ENCODE measurements around the gene MATN1. TPM values are rescaled to one million over a fixed set of nuclear protein-coding genes. Genes with fewer than 3 reads are reported as not detected.

The MATN1 gene
- total and polyA plus RNA-seq, 2 of the 4 experiments (the other 2 are of a cell fraction) = 0.27 TPM; not detected in 1

DNA sequence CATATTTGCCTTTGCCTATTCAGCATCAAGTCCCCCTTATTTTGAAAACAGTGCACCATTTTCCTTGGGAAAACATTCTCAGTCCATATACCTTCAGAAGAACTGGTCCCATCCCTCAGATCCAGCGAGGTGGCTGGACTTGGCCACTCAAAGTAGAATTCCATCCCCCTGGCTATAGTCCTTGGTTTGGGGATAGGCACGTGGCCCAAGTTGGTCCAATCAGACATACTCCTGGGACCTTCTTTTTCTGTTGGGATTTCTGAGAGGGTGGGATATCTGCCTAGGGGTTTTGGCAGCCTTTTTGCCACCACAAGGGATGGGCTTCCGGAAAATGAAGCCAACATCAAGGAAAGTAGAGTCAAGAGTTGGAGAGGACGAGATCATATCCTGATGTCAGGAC is 10.7 kb upstream of the MATN1 start:
- Histone ChIP-seq H2AFZ (replicated peaks; ENCODE audit: low read length, poor library complexity) (no peak overlapping the region), H2AK9ac (replicated peaks; ENCODE audit: low read depth, low read length, poor library complexity) (no peak overlapping the region), H4K8ac (ENCODE audit: low read depth in 2 of 2, low read length in 2 of 2) (no peak overlapping the region), H3K27ac (ENCODE audit: insufficient read depth, low read length) (no peak overlapping the region), H2AK5ac (ENCODE audit: low read depth, low read length) (no peak overlapping the region), H3K79me1 (ENCODE audit: low read depth in 1 of 2, low read length in 2 of 2) (no peaks in the 10 kb centered on the region), H3K4me2 (ENCODE audit: low read depth, low read length) (no peak overlapping the region), H3K23ac (ENCODE audit: low read depth, low read length) (no peak overlapping the region), H3K27me3 (ENCODE audit: control insufficient read depth, insufficient read depth, low read length) (peaks cover 32% of the 10 kb centered on the region), H3K4ac (ENCODE audit: low read depth, low read length) (no peak overlapping the region), H3K36me3 (ENCODE audit: control insufficient read depth, insufficient read depth, low read length) (no peaks in the 10 kb centered on the region), H3K9me3 (ENCODE audit: control insufficient read depth, insufficient read depth, low read length) (peaks cover 7% of the 10 kb centered on the region), H2BK20ac (ENCODE audit: low read depth, low read length) (no peak overlapping the region), H2BK120ac (ENCODE audit: low read depth, low read length) (no peak overlapping the region), H3K56ac (ENCODE audit: extremely low read depth, insufficient read depth, low read length) (no peak overlapping the region), H3K14ac (replicated peaks; ENCODE audit: low read depth, low read length) (no peak overlapping the region), H3K9me1 (ENCODE audit: insufficient read depth, low read length) (no peaks in the 10 kb centered on the region), H4K91ac (ENCODE audit: insufficient read depth, low read depth, low read length) (no peak overlapping the region), H4K20me1 (ENCODE audit: insufficient read depth, low read length) (no peaks in the 10 kb centered on the region), H3K9ac (ENCODE audit: low read depth, low read length) (no peak overlapping the region), H3K18ac (ENCODE audit: low read depth, low read length) (no peak overlapping the region), H3K4me1 (ENCODE audit: control insufficient read depth, insufficient read depth, low read length) (no peaks in the 10 kb centered on the region), H2BK5ac (ENCODE audit: low read depth, low read length, poor library complexity, severe bottlenecking) (no peak overlapping the region), H3K4me3 (ENCODE audit: insufficient read depth, low read depth, low read length) (no peak overlapping the region), H2BK15ac (ENCODE audit: low read depth, low read length) (no peak overlapping the region), H4K5ac (ENCODE audit: low read depth, low read length) (no peak overlapping the region)
- intact Hi-C loops (cut with micrococcal nuclease) = no loop called here
- WGBS, 2 experiments (ENCODE audit: extremely low coverage in 2 of 2, insufficient read length in 1 of 2) = no CpG with 5 or more reads among the region's 4 CpGs
- dilution Hi-C loops (cut with HindIII; ENCODE audit: low sequenced_read_pairs, unreplicated experiment) = no loop called here
- POLR2A ChIA-PET (ENCODE audit: unreplicated experiment) = no interaction called here
- in situ Hi-C loops (cut with MboI; ENCODE audit: low sequenced_read_pairs) = no loop called here
- CTCF ChIA-PET = no interaction called here
- DNase-seq (no peak), ATAC-seq (ENCODE audit: low read depth) (no peak)
- TF ChIP-seq, protein P1, sequence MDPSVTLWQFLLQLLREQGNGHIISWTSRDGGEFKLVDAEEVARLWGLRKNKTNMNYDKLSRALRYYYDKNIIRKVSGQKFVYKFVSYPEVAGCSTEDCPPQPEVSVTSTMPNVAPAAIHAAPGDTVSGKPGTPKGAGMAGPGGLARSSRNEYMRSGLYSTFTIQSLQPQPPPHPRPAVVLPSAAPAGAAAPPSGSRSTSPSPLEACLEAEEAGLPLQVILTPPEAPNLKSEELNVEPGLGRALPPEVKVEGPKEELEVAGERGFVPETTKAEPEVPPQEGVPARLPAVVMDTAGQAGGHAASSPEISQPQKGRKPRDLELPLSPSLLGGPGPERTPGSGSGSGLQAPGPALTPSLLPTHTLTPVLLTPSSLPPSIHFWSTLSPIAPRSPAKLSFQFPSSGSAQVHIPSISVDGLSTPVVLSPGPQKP (IDR thresholded peaks at IDR 0.05; ENCODE audit: borderline replicate concordance, low read depth, low read length) = no peak
- TF ChIP-seq, protein P2, sequence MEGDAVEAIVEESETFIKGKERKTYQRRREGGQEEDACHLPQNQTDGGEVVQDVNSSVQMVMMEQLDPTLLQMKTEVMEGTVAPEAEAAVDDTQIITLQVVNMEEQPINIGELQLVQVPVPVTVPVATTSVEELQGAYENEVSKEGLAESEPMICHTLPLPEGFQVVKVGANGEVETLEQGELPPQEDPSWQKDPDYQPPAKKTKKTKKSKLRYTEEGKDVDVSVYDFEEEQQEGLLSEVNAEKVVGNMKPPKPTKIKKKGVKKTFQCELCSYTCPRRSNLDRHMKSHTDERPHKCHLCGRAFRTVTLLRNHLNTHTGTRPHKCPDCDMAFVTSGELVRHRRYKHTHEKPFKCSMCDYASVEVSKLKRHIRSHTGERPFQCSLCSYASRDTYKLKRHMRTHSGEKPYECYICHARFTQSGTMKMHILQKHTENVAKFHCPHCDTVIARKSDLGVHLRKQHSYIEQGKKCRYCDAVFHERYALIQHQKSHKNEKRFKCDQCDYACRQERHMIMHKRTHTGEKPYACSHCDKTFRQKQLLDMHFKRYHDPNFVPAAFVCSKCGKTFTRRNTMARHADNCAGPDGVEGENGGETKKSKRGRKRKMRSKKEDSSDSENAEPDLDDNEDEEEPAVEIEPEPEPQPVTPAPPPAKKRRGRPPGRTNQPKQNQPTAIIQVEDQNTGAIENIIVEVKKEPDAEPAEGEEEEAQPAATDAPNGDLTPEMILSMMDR (conservative IDR thresholded peaks at IDR 0.05; ENCODE audit: low read depth, low read length) = no peak
- no peak for TF ChIP-seq CHD1 (IDR thresholded peaks at IDR 0.05; ENCODE audit: low read depth, low read length)
- no TSS peak for BruUV-seq (replicated peaks)

Measured in IMR-90 (cell line).